H1 (cell line): ENCODE measurements around the gene RAB8B. TPM values are rescaled to one million over a fixed set of nuclear protein-coding genes. Genes with fewer than 3 reads are reported as not detected.

Source experiments
- CTCF ChIA-PET: fragments of 300-600 bp; sonication (Branson Sonifier 250); formaldehyde crosslinking; loops from one replicate; lab custom pipeline; 2021; ENCODE audit not compliant: partially characterized antibody; lab: Charles Lee
- POLR2A ChIA-PET: fragments of 300-600 bp; sonication (Branson Sonifier 250); formaldehyde crosslinking; loops from one replicate; lab custom pipeline; 2021; ENCODE audit warnings: inconsistent platforms; ENCODE audit not compliant: partially characterized antibody; lab: Charles Lee
- DNase-seq, 2 experiments: peaks; one replicate each; pipeline versions ENCODE4 v3.0.0 to v3.0.0-alpha.2; 2010 to 2022; ENCODE audit warnings: low spot score in 2 of 2, low read depth in 1 of 2, mixed read lengths in 1 of 2
- FAIRE-seq: peaks from 2 replicates; lab custom pipeline; 2011; peaks lifted over from hg19 to GRCh38; lab: Jason Lieb, UNC
- H2AFZ ChIP-seq: 2 replicates; pipeline ENCODE4 v1.8.1; 2012; ENCODE audit warnings: low read length, inconsistent platforms
- H2AK5ac ChIP-seq: 2 replicates; pipeline ENCODE4 v1.6.1; 2013; ENCODE audit warnings: low read depth, low read length
- H2BK120ac ChIP-seq: replicated peaks from 2 replicates; pipeline ENCODE3; 2013; ENCODE audit warnings: low read depth, low read length, inconsistent platforms
- H2BK12ac ChIP-seq: 2 replicates; pipeline ENCODE4 v1.6.1; 2013; ENCODE audit warnings: low read depth, low read length
- H2BK15ac ChIP-seq: 2 replicates; pipeline ENCODE4 v1.6.1; 2013; ENCODE audit warnings: low read length
- H2BK20ac ChIP-seq: 2 replicates; pipeline ENCODE4 v1.6.1; 2013; ENCODE audit warnings: low read length
- H2BK5ac ChIP-seq: 2 replicates; pipeline ENCODE4 v1.6.1; 2013; ENCODE audit warnings: low read depth, low read length
- H3K14ac ChIP-seq: 2 replicates; pipeline ENCODE4 v1.6.1; 2013; ENCODE audit warnings: inconsistent platforms; ENCODE audit not compliant: insufficient read length
- H3K18ac ChIP-seq: 2 replicates; pipeline ENCODE4 v1.6.1; 2013; ENCODE audit warnings: low read length; ENCODE audit errors: extremely low read depth
- H3K23ac ChIP-seq: 2 replicates; pipeline ENCODE4 v1.6.1; 2013; ENCODE audit warnings: inconsistent platforms; ENCODE audit not compliant: insufficient read length
- H3K23me2 ChIP-seq: 2 replicates; pipeline ENCODE4 v1.6.1; 2013; ENCODE audit warnings: low read depth, low read length
- H3K27ac ChIP-seq: 2 replicates; pipeline ENCODE4 v1.6.1; 2011; ENCODE audit warnings: low read depth, low read length, inconsistent platforms
- H3K27me3 ChIP-seq, 4 experiments: replicated peaks in 1 of 4; 1 replicate in 1 of 4; 2 replicates in 3 of 4; pipeline versions ENCODE4 v1.6.1 to v1.8.1; 2011 to 2013; ENCODE audit warnings: low read length in 3 of 4, mild to moderate bottlenecking in 3 of 4, inconsistent platforms in 2 of 4, mixed read lengths in 2 of 4, moderate library complexity in 1 of 4; ENCODE audit not compliant: control insufficient read depth in 3 of 4, insufficient read depth in 3 of 4; ENCODE audit errors: extremely low read depth in 1 of 4
- H3K36me3 ChIP-seq, 4 experiments: 2 replicates each; pipeline versions ENCODE4 v1.6.1 to v1.8.1; 2011 to 2013; ENCODE audit warnings: mild to moderate bottlenecking in 4 of 4, low read length in 3 of 4, moderate library complexity in 2 of 4, control low read depth in 1 of 4, inconsistent platforms in 1 of 4; ENCODE audit not compliant: insufficient read depth in 4 of 4, control insufficient read depth in 2 of 4
- H3K4ac ChIP-seq: replicated peaks from 2 replicates; pipeline ENCODE3; 2013; ENCODE audit warnings: low read length, low read depth, mixed read lengths, inconsistent platforms; ENCODE audit not compliant: insufficient read length
- H3K4me1 ChIP-seq, 4 experiments: replicated peaks in 1 of 4; 1 replicate in 1 of 4; 2 replicates in 3 of 4; pipeline versions ENCODE4 v1.6.1 to v1.8.1; 2011 to 2013; ENCODE audit warnings: low read length in 3 of 4, inconsistent platforms in 2 of 4, mixed read lengths in 1 of 4; ENCODE audit not compliant: insufficient read depth in 4 of 4, control insufficient read depth in 3 of 4
- H3K4me2 ChIP-seq, 2 experiments: 2 replicates each; pipeline versions ENCODE4 v1.6.1 to v1.8.1; 2011 to 2013; ENCODE audit warnings: low read depth in 2 of 2, low read length in 2 of 2, control low read depth in 1 of 2, inconsistent platforms in 1 of 2, mild to moderate bottlenecking in 1 of 2; ENCODE audit not compliant: insufficient read depth in 1 of 2
- H3K4me3 ChIP-seq, 4 experiments: fragments of 200-600, 300-600 bp in 1 of 4; sonication (generic), shearing (Covaris generic), sonication (Bioruptor Twin) in 1 of 4; 2 replicates each; pipeline versions ENCODE4 v1.5.1 to v1.8.1; 2011 to 2016; ENCODE audit warnings: low read length in 4 of 4, low read depth in 3 of 4, control low read depth in 2 of 4, inconsistent platforms in 2 of 4, mild to moderate bottlenecking in 2 of 4, mixed read lengths in 1 of 4, moderate library complexity in 1 of 4; ENCODE audit not compliant: insufficient read depth in 2 of 4; ENCODE audit errors: extremely low read depth in 1 of 4
- H3K56ac ChIP-seq: replicated peaks from 2 replicates; pipeline ENCODE3; 2013; ENCODE audit warnings: low read depth, mild to moderate bottlenecking, mixed read lengths, low read length, inconsistent platforms; ENCODE audit not compliant: insufficient read length
- H3K79me1 ChIP-seq: 2 replicates; pipeline ENCODE4 v1.6.1; 2013; ENCODE audit warnings: low read depth, low read length, control low read depth
- H3K79me2 ChIP-seq, 2 experiments: 2 replicates each; pipeline versions ENCODE4 v1.6.1 to v1.8.1; 2012 to 2013; ENCODE audit warnings: low read length in 2 of 2, mild to moderate bottlenecking in 2 of 2, inconsistent platforms in 1 of 2; ENCODE audit not compliant: insufficient read depth in 2 of 2, control insufficient read depth in 1 of 2
- H3K9ac ChIP-seq, 4 experiments: replicated peaks in 1 of 4; 1 replicate in 1 of 4; 2 replicates in 3 of 4; pipeline versions ENCODE4 v1.6.1 to v1.8.1; 2011 to 2013; ENCODE audit warnings: low read depth in 3 of 4, low read length in 3 of 4, control low read depth in 2 of 4, mild to moderate bottlenecking in 2 of 4, moderate library complexity in 2 of 4, inconsistent platforms in 1 of 4; ENCODE audit errors: extremely low read depth in 1 of 4
- H3K9me3 ChIP-seq, 2 experiments: 2 replicates each; pipeline versions ENCODE4 v1.6.1 to v1.8.1; 2012 to 2013; ENCODE audit warnings: mild to moderate bottlenecking in 2 of 2, moderate library complexity in 2 of 2, control low read depth in 1 of 2, inconsistent platforms in 1 of 2, low read depth in 1 of 2, low read length in 1 of 2, mixed read lengths in 1 of 2; ENCODE audit not compliant: insufficient read depth in 2 of 2
- H4K20me1 ChIP-seq, 2 experiments: replicated peaks in 1 of 2; 2 replicates each; pipeline versions ENCODE3 to v1.8.1; 2011 to 2013; ENCODE audit warnings: inconsistent platforms in 2 of 2, low read length in 2 of 2, mild to moderate bottlenecking in 1 of 2; ENCODE audit not compliant: insufficient read depth in 2 of 2, control insufficient read depth in 1 of 2
- H4K5ac ChIP-seq: 2 replicates; pipeline ENCODE4 v1.6.1; 2013; ENCODE audit warnings: low read length, low read depth, mixed read lengths, inconsistent platforms; ENCODE audit not compliant: insufficient read length
- H4K8ac ChIP-seq: 2 replicates; pipeline ENCODE4 v1.8.0; 2013; ENCODE audit warnings: mild to moderate bottlenecking, moderate library complexity, low read length, inconsistent platforms; ENCODE audit not compliant: insufficient read depth; ENCODE audit errors: extremely low read depth
- H4K91ac ChIP-seq: replicated peaks from 2 replicates; pipeline ENCODE3; 2013; ENCODE audit warnings: low read length, mixed read lengths, inconsistent platforms; ENCODE audit not compliant: insufficient read length
- CBX8 ChIP-seq: fragments of 300-800, 300-1000 bp; sonication (generic); IDR thresholded peaks from 2 replicates; pipeline ENCODE4 v1.7.1; 2016; ENCODE audit warnings: low read depth, low read length, borderline replicate concordance
- CEBPB ChIP-seq: IDR thresholded peaks from 2 replicates; pipeline ENCODE4 v1.6.1; 2012; ENCODE audit warnings: low read depth, low read length
- CHD1 ChIP-seq: IDR thresholded peaks from 2 replicates; pipeline ENCODE4 v1.6.1; 2012; ENCODE audit warnings: low read depth, low read length, improper control_type of control experiment
- CHD2 ChIP-seq: IDR thresholded peaks from 2 replicates; pipeline ENCODE4 v1.6.1; 2012; ENCODE audit warnings: low read length, improper control_type of control experiment
- EZH2 ChIP-seq: fragments of 200-600 bp; sonication (generic); IDR thresholded peaks from 2 replicates; pipeline ENCODE4 v1.7.1; 2012; ENCODE audit warnings: low read depth, mild to moderate bottlenecking, moderate library complexity, low read length, inconsistent platforms; ENCODE audit not compliant: severe bottlenecking
- JUN ChIP-seq: IDR thresholded peaks from 2 replicates; pipeline ENCODE4 v1.6.1; 2011; ENCODE audit warnings: low read depth, mild to moderate bottlenecking, improper control_type of control experiment, low read length
- KDM1A ChIP-seq: fragments of 200-600, 300-600 bp; sonication (generic); IDR thresholded peaks from 2 replicates; pipeline ENCODE4 v1.7.1; 2016; ENCODE audit warnings: mild to moderate bottlenecking, low read length, borderline replicate concordance
- POU5F1 ChIP-seq: IDR thresholded peaks from 2 replicates; pipeline ENCODE4 v1.6.1; 2011; ENCODE audit warnings: low read depth, mild to moderate bottlenecking, low read length, moderate library complexity
- RXRA ChIP-seq: IDR thresholded peaks from 2 replicates; pipeline ENCODE4 v1.6.1; 2011; ENCODE audit warnings: low read depth, mild to moderate bottlenecking, low read length, moderate library complexity; ENCODE audit not compliant: insufficient read depth
- TCF12 ChIP-seq: IDR thresholded peaks from 2 replicates; pipeline ENCODE4 v1.6.1; 2011; ENCODE audit warnings: low read depth, mild to moderate bottlenecking, low read length
- WGBS, 2 experiments: shearing (Covaris generic) in 1 of 2; methylation state at CpG; one replicate each; pipeline versions ENCODE4 v1.1.6 to v1.1.7; 2013 to 2015; ENCODE audit warnings: low lambda C conversion rate in 2 of 2, mixed read lengths in 2 of 2, inconsistent platforms in 1 of 2, low coverage in 1 of 2, missing lambda C conversion rate in 1 of 2; ENCODE audit not compliant: insufficient replicate concordance in 2 of 2, insufficient coverage in 1 of 2, insufficient read length in 1 of 2; ENCODE audit errors: extremely low coverage in 1 of 2, missing lambda C conversion rate in 1 of 2; 5-methylcytosine and 5-hydroxymethylcytosine counted together
- polyA plus RNA-seq, 7 experiments: library from polyadenylated mRNA; depleted of rRNA in 3 of 7; stranded (reverse) in 5 of 7; unstranded in 2 of 7; fragments of >200 nt in 5 of 7; fragments of 200-250 nt in 2 of 7; gene quantifications; 1 replicate in 5 of 7; 2 replicates in 1 of 7; 4 replicates in 1 of 7; pipeline versions ENCODE4 v1.2.1 to v1.2.3, GENCODE V29; 2011 to 2013; ENCODE audit warnings: missing spikeins in 2 of 7, mixed read lengths in 2 of 7
- total RNA-seq: library from RNA; stranded (reverse); fragmentation: NEBNext Ultra II Directional; extraction: Animal tissue kit (Norgen Biotek cat#: 25700); gene quantifications from 2 replicates; pipeline ENCODE4 v1.2.1, GENCODE V29; 2021

RAB8B gene
- total and polyA plus RNA-seq, 2 of the 8 experiments (the other 6 are each of a cell fraction or from before 2014, with no cell fraction given): 9.5 to 47.8 TPM

GRCh38 chr15:63314409-63314808 lies 125.0 kb downstream of the RAB8B start:
- no peak for DNase-seq
- Histone ChIP-seq H3K27me3 (no peaks in the 10 kb centered on the region), H2AFZ (no peak overlapping the region), H3K4me3 (no peak overlapping the region), H3K23ac (no peak overlapping the region), H3K36me3 (no peaks in the 10 kb centered on the region), H3K27ac (no peak overlapping the region), H2AK5ac (no peak overlapping the region), H3K14ac (no peak overlapping the region), H4K20me1 (no peaks in the 10 kb centered on the region), H3K4me1 (peaks cover 0 to 19% (median 12%) of the 10 kb centered on the region in 4 experiments), H2BK120ac (no peak overlapping the region), H3K23me2 (no peaks in the 10 kb centered on the region), H3K9me3 (no peaks in the 10 kb centered on the region), H3K4me2 (no peak overlapping the region), H2BK5ac (no peak overlapping the region), H3K79me1 (no peaks in the 10 kb centered on the region), H4K5ac (no peak overlapping the region), H4K91ac (no peak overlapping the region)
- no peak for FAIRE-seq
- POLR2A ChIA-PET: no interaction called here
- CTCF ChIA-PET: interaction anchor here (1.0 kb wide), 2 partner anchors 16 to 25 kb away, joined by 3 read pairs; no protein-coding TSS in a partner anchor
- TF ChIP-seq POU5F1: no peak
- no peak for TF ChIP-seq TCF12
- no peak for TF ChIP-seq CEBPB
- TF ChIP-seq CHD1: no peak
- TF ChIP-seq CBX8: no peak
- no peak for TF ChIP-seq RXRA
- no peak for TF ChIP-seq EZH2
- TF ChIP-seq JUN: no peak
- no peak for TF ChIP-seq CHD2
- TF ChIP-seq KDM1A: no peak
- TF ChIP-seq, all 59 proteins: peak for 0
- H2BK20ac ChIP-seq: no peak overlapping the region
- 0 out of 4 replicates have a peak, but pooled peaks cover 0 to 2% of the 10 kb centered on the region in 2 experiments for H3K79me2 ChIP-seq
- no peak overlapping the region for H3K56ac ChIP-seq
- no peak overlapping the region for H2BK15ac ChIP-seq
- H3K9ac ChIP-seq: no peak overlapping the region
- no peak overlapping the region for H3K4ac ChIP-seq
- H3K18ac ChIP-seq: no peak overlapping the region; the same call in 1 of the 2 replicates
- WGBS, 2 experiments: 79% methylated on average over 2 of the region's 2 CpGs; no CpG with 5 or more reads in 1 of the 2 experiments
- H4K8ac ChIP-seq: no peak overlapping the region
- peak overlapping the region; percentile 84 for H2BK12ac ChIP-seq
